K562 (cell line): ENCODE measurements around the gene SEH1L.

ENCODE experiments used
- GATA2 ChIP-seq: sonication (generic); formaldehyde crosslinking; IDR thresholded peaks from 2 replicates; pipeline ENCODE4 v1.4.0; 2020; ENCODE audit warnings: mild to moderate bottlenecking, missing genetic modification reagents
- GATAD2A ChIP-seq: fragments of 450-650 bp; IDR thresholded peaks from 2 replicates; pipeline ENCODE4 v1.6.1; 2017
- MAZ ChIP-seq, 2 experiments: fragments of 450-650 bp in 1 of 2; sonication (generic) in 1 of 2; formaldehyde crosslinking; IDR thresholded peaks in 1 of 2; conservative IDR thresholded peaks in 1 of 2; 2 replicates each; pipeline versions ENCODE4 v1.4.0 to v1.5.0; 2020; ENCODE audit warnings: mild to moderate bottlenecking in 1 of 2, missing genetic modification reagents in 1 of 2
- NFYB ChIP-seq: IDR thresholded peaks from 2 replicates; pipeline ENCODE4 v1.6.1; 2011; ENCODE audit warnings: mild to moderate bottlenecking, moderate library complexity; ENCODE audit not compliant: insufficient read length; ENCODE audit errors: extremely low read depth
- POLR2A ChIP-seq: fragments of 450-650 bp; conservative IDR thresholded peaks from 2 replicates; pipeline ENCODE4 v1.6.1; 2016
- REST ChIP-seq, 2 experiments: fragments of 450-650 bp; formaldehyde crosslinking in 1 of 2; IDR thresholded peaks; 2 replicates each; pipeline versions ENCODE4 v1.4.0 to v1.6.1; 2014 to 2020; ENCODE audit warnings: mild to moderate bottlenecking in 2 of 2, borderline replicate concordance in 1 of 2, low read depth in 1 of 2
- SIX5 ChIP-seq, 2 experiments: IDR thresholded peaks; 2 replicates each; pipeline ENCODE4 v1.6.1; 2011; ENCODE audit warnings: low read length in 2 of 2, borderline replicate concordance in 1 of 2, low read depth in 1 of 2, mild to moderate bottlenecking in 1 of 2, moderate library complexity in 1 of 2; ENCODE audit not compliant: insufficient read depth in 1 of 2
- SP1 ChIP-seq: sonication (generic); formaldehyde crosslinking; IDR thresholded peaks from 2 replicates; pipeline ENCODE4 v1.8.1; 2022; ENCODE audit warnings: mild to moderate bottlenecking, missing genetic modification reagents

DNA sequence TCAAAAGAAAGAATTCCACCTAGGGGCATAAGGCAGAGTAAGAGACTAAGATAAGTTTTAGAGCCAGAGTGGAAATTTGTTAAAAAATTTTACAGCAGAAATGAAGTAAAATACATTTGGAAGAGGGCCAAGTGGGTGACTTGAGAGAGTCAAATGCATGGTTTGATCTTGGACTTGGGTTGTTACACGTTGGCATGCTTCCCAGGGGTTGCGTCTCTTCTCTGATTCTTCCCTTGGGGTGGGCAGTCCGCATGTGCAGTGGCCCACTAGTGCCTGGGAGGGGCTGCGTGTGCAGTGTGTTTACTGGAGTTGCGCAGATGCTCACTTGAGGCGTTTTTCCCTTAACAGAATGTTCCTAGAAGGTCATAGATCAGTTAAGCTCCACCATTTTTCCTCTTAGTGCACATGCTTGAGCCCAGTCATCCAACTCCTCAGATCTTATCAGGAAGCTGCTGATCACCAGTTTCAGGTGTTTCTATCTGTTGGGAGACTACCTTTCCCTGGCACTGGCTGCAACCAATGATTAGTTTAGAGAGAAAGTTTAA, 13.1 kb downstream of the SEH1L start:
- no peak for TF ChIP-seq GATA2 (CRISPR knock-in tag)
- no peak for TF ChIP-seq POLR2A
- TF ChIP-seq GATAD2A, result no peak
- TF ChIP-seq NFYB, result no peak
- TF ChIP-seq SP1 (CRISPR knock-in tag), result no peak
- TF ChIP-seq REST (IDR thresholded peaks at IDR 0.05; ENCODE audit: borderline replicate concordance), result no peak
- TF ChIP-seq REST (CRISPR knock-in tag; IDR thresholded peaks at IDR 0.05; ENCODE audit: low read depth), result no peak
- TF ChIP-seq MAZ (CRISPR knock-in tag; conservative IDR thresholded peaks at IDR 0.05 in 1 of 2, IDR thresholded peaks at IDR 0.05 in 1 of 2), result no peak
- TF ChIP-seq SIX5 (IDR thresholded peaks at IDR 0.05; ENCODE audit: borderline replicate concordance in 1 of 2, insufficient read depth in 1 of 2, low read depth in 1 of 2, low read length in 2 of 2), result no peak
